HepG2 (cell line): Measurements from ENCODE around the gene PRKCD. TPM values are rescaled to one million over a fixed set of nuclear protein-coding genes. Genes with fewer than 3 reads are reported as not detected.

Experiments
- ATAC-seq: fragments of 200-7000 bp; cut with Tn5 transposase; 3 replicates; pipeline ENCODE4 v1.9.1; 2020; ENCODE audit warnings: mild to moderate bottlenecking, moderate library complexity
- BruUV-seq: library from RNA; stranded (reverse); fragments of 400-500 nt; replicated peaks from 2 replicates; lab custom pipeline; 2021; lab: Mats Ljungman, UMichigan
- CTCF ChIA-PET: fragments of 300-600 bp; formaldehyde crosslinking; extraction: SDS; loops from one replicate; lab custom pipeline; 2021; ENCODE audit warnings: low total read pairs, inconsistent platforms, low intra/inter-chr PET ratio; lab: Yijun Ruan, JAX
- POLR2A ChIA-PET: fragments of 350-600 bp; sonication (Branson Sonifier 250); formaldehyde crosslinking; loops from one replicate; lab custom pipeline; 2020; ENCODE audit warnings: antibody characterized with exemption, inconsistent platforms; lab: Yijun Ruan, JAX
- DNase-seq: peaks from one replicate; pipeline ENCODE4 v3.0.0-alpha.2; 2015; ENCODE audit warnings: low spot score
- FAIRE-seq: peaks from 3 replicates; lab custom pipeline; 2011; peaks lifted over from hg19 to GRCh38; lab: Jason Lieb, UNC
- H2AFZ ChIP-seq: one replicate; pipeline ENCODE4 v1.6.1; 2011; ENCODE audit warnings: low read length, inconsistent platforms
- H3K27ac ChIP-seq: fragments of 300-600 bp; 3 replicates; pipeline ENCODE4 v1.8.0; 2011; ENCODE audit warnings: mixed run types, mild to moderate bottlenecking, mixed read lengths, low read length, inconsistent platforms; ENCODE audit not compliant: insufficient read depth; ENCODE audit errors: extremely low read length
- H3K27me3 ChIP-seq, 2 experiments: fragments of 200-600 bp in 1 of 2; 2 replicates in 1 of 2; 3 replicates in 1 of 2; pipeline versions ENCODE4 v1.6.0 to v1.8.0; 2011; ENCODE audit warnings: low read length in 2 of 2, mild to moderate bottlenecking in 2 of 2, moderate library complexity in 2 of 2, inconsistent platforms in 1 of 2; ENCODE audit not compliant: insufficient read depth in 2 of 2, control insufficient read depth in 1 of 2
- H3K36me3 ChIP-seq, 2 experiments: fragments of 200-600 bp in 1 of 2; replicated peaks in 1 of 2; 2 replicates in 1 of 2; 3 replicates in 1 of 2; pipeline versions ENCODE4 v1.5.1 to v1.8.0; 2011; ENCODE audit warnings: low read length in 2 of 2, inconsistent platforms in 1 of 2; ENCODE audit not compliant: insufficient read depth in 2 of 2, control insufficient read depth in 1 of 2
- H3K4me1 ChIP-seq: 2 replicates; pipeline ENCODE4 v1.5.1; 2012; ENCODE audit warnings: low read length, inconsistent platforms; ENCODE audit not compliant: insufficient read depth
- H3K4me2 ChIP-seq: 2 replicates; pipeline ENCODE4 v1.6.0; 2011; ENCODE audit warnings: low read depth, low read length, inconsistent platforms
- H3K4me3 ChIP-seq, 3 experiments: fragments of 200-600 bp in 1 of 3; sonication (generic), shearing (Covaris generic) in 1 of 3; replicated peaks in 1 of 3; 2 replicates each; pipeline ENCODE4 v1.5.1; 2011 to 2016; ENCODE audit warnings: low read length in 3 of 3, inconsistent platforms in 2 of 3, low read depth in 2 of 3, mild to moderate bottlenecking in 2 of 3, control low read depth in 1 of 3, mixed read lengths in 1 of 3; ENCODE audit not compliant: insufficient read depth in 1 of 3
- H3K79me2 ChIP-seq: one replicate; pipeline ENCODE4 v1.6.1; 2011; ENCODE audit warnings: low read length, inconsistent platforms; ENCODE audit not compliant: insufficient read depth
- H3K9ac ChIP-seq: 2 replicates; pipeline ENCODE4 v1.6.0; 2011; ENCODE audit warnings: mild to moderate bottlenecking, low read depth, low read length, inconsistent platforms; ENCODE audit not compliant: insufficient read depth
- H3K9me3 ChIP-seq: 2 replicates; pipeline ENCODE4 v1.5.1; 2012; ENCODE audit warnings: mild to moderate bottlenecking, low read length
- H4K20me1 ChIP-seq: 2 replicates; pipeline ENCODE4 v1.6.0; 2011; ENCODE audit warnings: inconsistent platforms, mild to moderate bottlenecking, low read length, moderate library complexity; ENCODE audit not compliant: insufficient read depth
- BHLHE40 ChIP-seq: IDR thresholded peaks from 2 replicates; pipeline ENCODE4 v1.6.1; 2011; ENCODE audit warnings: low read length, improper control_type of control experiment
- DRAP1 ChIP-seq: IDR thresholded peaks from 2 replicates; pipeline ENCODE4 v1.6.1; 2016; ENCODE audit warnings: missing genetic modification reagents, missing compliant biosample characterization
- HNRNPL ChIP-seq: fragments of 200-400 bp; formaldehyde crosslinking; IDR thresholded peaks from 2 replicates; pipeline ENCODE4 v1.6.1; 2017; ENCODE audit warnings: mild to moderate bottlenecking, low read depth, low read length
- MAZ ChIP-seq, 2 experiments: sonication (generic) in 1 of 2; formaldehyde crosslinking in 1 of 2; IDR thresholded peaks; 2 replicates each; pipeline versions ENCODE4 v1.5.0 to v1.6.1; 2012 to 2020; ENCODE audit warnings: low read depth in 2 of 2, mild to moderate bottlenecking in 2 of 2, borderline replicate concordance in 1 of 2, improper control_type of control experiment in 1 of 2, low read length in 1 of 2, missing genetic modification reagents in 1 of 2, moderate library complexity in 1 of 2
- SAP130 ChIP-seq: IDR thresholded peaks from 2 replicates; pipeline ENCODE4 v1.6.1; 2016; ENCODE audit warnings: low read depth
- SYNCRIP ChIP-seq: fragments of 200-400 bp; formaldehyde crosslinking; IDR thresholded peaks from 2 replicates; pipeline ENCODE4 v1.6.1; 2018; ENCODE audit warnings: mild to moderate bottlenecking, low read depth, low read length; ENCODE audit not compliant: insufficient read depth
- TOPORS ChIP-seq: sonication (generic); formaldehyde crosslinking; IDR thresholded peaks from 2 replicates; pipeline ENCODE4 v1.8.0; 2023; ENCODE audit warnings: mild to moderate bottlenecking, missing genetic modification reagents
- USF2 ChIP-seq, 2 experiments: sonication (generic) in 1 of 2; formaldehyde crosslinking in 1 of 2; IDR thresholded peaks; 2 replicates each; pipeline versions ENCODE4 v1.5.1 to v1.6.1; 2011 to 2020; ENCODE audit warnings: borderline replicate concordance in 1 of 2, low read depth in 1 of 2, low read length in 1 of 2, mild to moderate bottlenecking in 1 of 2, missing genetic modification reagents in 1 of 2, moderate library complexity in 1 of 2
- ZMYM4 ChIP-seq: sonication (generic); formaldehyde crosslinking; IDR thresholded peaks from 2 replicates; pipeline ENCODE4 v1.8.1; 2023; ENCODE audit warnings: mild to moderate bottlenecking, missing genetic modification reagents
- ZNF143 ChIP-seq: sonication (generic); formaldehyde crosslinking; IDR thresholded peaks from 2 replicates; pipeline ENCODE4 v1.4.0; 2020; ENCODE audit warnings: missing genetic modification reagents
- ZNF550 ChIP-seq: sonication (generic); formaldehyde crosslinking; IDR thresholded peaks from 2 replicates; pipeline ENCODE4 v1.4.0; 2020; ENCODE audit warnings: mild to moderate bottlenecking, missing genetic modification reagents, borderline replicate concordance
- WGBS: methylation state at CpG from one replicate; pipeline ENCODE4 v1.1.6; 2017; ENCODE audit warnings: low lambda C conversion rate; 5-methylcytosine and 5-hydroxymethylcytosine counted together
- in situ Hi-C: cut with HindIII; loops from 2 replicates; pipeline ENCODE4 v1.10.0; 2017; ENCODE audit warnings: low pct_unique_long_range_greater_than_20kb; ENCODE audit not compliant: extremely low pct_ligation_motif_present
- intact Hi-C: fragments of 100-400 bp; cut with micrococcal nuclease; formaldehyde crosslinking; loops from one replicate; pipeline ENCODE4 v1.10.0; 2022; ENCODE audit not compliant: unreplicated experiment
- polyA plus RNA-seq, 8 experiments: library from polyadenylated mRNA; depleted of rRNA in 3 of 8; stranded (reverse) in 7 of 8; unstranded in 1 of 8; fragments of >200 nt; fragmentation: Illumina TruSeq in 4 of 8; extraction: Trizol in 4 of 8; gene quantifications; 2 replicates each; pipeline versions ENCODE4 v1.2.1 to v1.2.3, GENCODE V29; 2011 to 2016; ENCODE audit warnings: low read depth in 4 of 8, missing spikeins in 1 of 8, mixed read lengths in 1 of 8; ENCODE audit not compliant: insufficient read depth in 1 of 8
- total RNA-seq, 5 experiments: library from RNA; depleted of rRNA; stranded (reverse); fragments of >200 nt; fragmentation: Illumina TruSeq; extraction: Trizol; gene quantifications; 2 replicates each; pipeline ENCODE4 v1.2.3, GENCODE V29; 2016; ENCODE audit warnings: low read depth in 1 of 5
- TF ChIP-seq, protein P1 (sequence below): sonication (generic); formaldehyde crosslinking; IDR thresholded peaks from 2 replicates; pipeline ENCODE4 v1.4.0; 2020; ENCODE audit warnings: missing genetic modification reagents
- TF ChIP-seq, protein P2 (sequence below): sonication (generic); formaldehyde crosslinking; IDR thresholded peaks from 2 replicates; pipeline ENCODE4 v1.4.0; 2020; ENCODE audit warnings: mild to moderate bottlenecking, missing genetic modification reagents, borderline replicate concordance

Gene PRKCD
- total and polyA plus RNA-seq, 2 of the 13 experiments (the other 11 are each of a cell fraction or from before 2014, with no cell fraction given) = 1.6 to 40.7 TPM

- H3K27ac ChIP-seq = peak overlapping the region; percentile 2
- H3K9ac ChIP-seq = peak overlapping the region; percentile 55
- CTCF ChIA-PET = interaction anchor here (0.6 to 4.1 kb wide), 8 partner anchors 23 to 345 kb away, joined by 4 to 81 read pairs (median 5); partner anchors contain the start of gene RFT1
- POLR2A ChIA-PET = interaction anchor here (0.6 to 2.8 kb wide), 7 partner anchors 27 to 420 kb away, joined by 3 to 13 read pairs (median 3); partner anchors contain the start of gene RFT1
- H3K4me3 ChIP-seq = peak overlapping the region in 1 of 3 experiments; percentile 11; a peak in 2 of 6 replicates
- ATAC-seq = peak; percentile 24
- BruUV-seq = no TSS peak
- WGBS = 37% methylated on average over 15 of the region's 17 CpGs
- no peaks in the 10 kb centered on the region for H3K9me3 ChIP-seq
- H3K27me3 ChIP-seq = no peaks in the 10 kb centered on the region
- H3K4me1 ChIP-seq = peaks cover 38% of the 10 kb centered on the region
- H4K20me1 ChIP-seq = no peaks in the 10 kb centered on the region
- peaks cover 3 to 4% of the 10 kb centered on the region in 2 experiments; a peak in 3 of 5 replicates for H3K36me3 ChIP-seq
- H3K79me2 ChIP-seq = no peaks in the 10 kb centered on the region
- H3K4me2 ChIP-seq = peak overlapping the region; percentile 73
- peak; percentile 12 for FAIRE-seq
- intact Hi-C loops = loop anchor here (1.0 to 5.0 kb wide), 4 partner anchors 62 to 516 kb away; no protein-coding TSS in a partner anchor
- no peak overlapping the region for H2AFZ ChIP-seq
- peak; percentile 72 for DNase-seq
- in situ Hi-C loops = loop anchor here (5.0 kb wide), 1 partner anchor 64 kb away; the partner anchor contains the start of gene RFT1
- no peak for TF ChIP-seq HNRNPL
- no peak for TF ChIP-seq MAZ (IDR thresholded peaks at IDR 0.05; ENCODE audit: borderline replicate concordance, low read depth, low read length)
- 0 out of 2 replicates have a peak, but pooled peaks have one; percentile 33 for TF ChIP-seq MAZ (CRISPR knock-in tag; IDR thresholded peaks at IDR 0.05; ENCODE audit: low read depth)
- TF ChIP-seq, protein P1, sequence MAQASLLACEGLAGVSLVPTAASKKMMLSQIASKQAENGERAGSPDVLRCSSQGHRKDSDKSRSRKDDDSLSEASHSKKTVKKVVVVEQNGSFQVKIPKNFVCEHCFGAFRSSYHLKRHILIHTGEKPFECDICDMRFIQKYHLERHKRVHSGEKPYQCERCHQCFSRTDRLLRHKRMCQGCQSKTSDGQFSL = peak; percentile 92
- peak; percentile 46 for TF ChIP-seq ZMYM4 (CRISPR knock-in tag)
- TF ChIP-seq BHLHE40 = peak; percentile 50; the same call in 1 of the 2 replicates
- no peak for TF ChIP-seq ZNF550 (CRISPR knock-in tag)
- TF ChIP-seq, protein P2, sequence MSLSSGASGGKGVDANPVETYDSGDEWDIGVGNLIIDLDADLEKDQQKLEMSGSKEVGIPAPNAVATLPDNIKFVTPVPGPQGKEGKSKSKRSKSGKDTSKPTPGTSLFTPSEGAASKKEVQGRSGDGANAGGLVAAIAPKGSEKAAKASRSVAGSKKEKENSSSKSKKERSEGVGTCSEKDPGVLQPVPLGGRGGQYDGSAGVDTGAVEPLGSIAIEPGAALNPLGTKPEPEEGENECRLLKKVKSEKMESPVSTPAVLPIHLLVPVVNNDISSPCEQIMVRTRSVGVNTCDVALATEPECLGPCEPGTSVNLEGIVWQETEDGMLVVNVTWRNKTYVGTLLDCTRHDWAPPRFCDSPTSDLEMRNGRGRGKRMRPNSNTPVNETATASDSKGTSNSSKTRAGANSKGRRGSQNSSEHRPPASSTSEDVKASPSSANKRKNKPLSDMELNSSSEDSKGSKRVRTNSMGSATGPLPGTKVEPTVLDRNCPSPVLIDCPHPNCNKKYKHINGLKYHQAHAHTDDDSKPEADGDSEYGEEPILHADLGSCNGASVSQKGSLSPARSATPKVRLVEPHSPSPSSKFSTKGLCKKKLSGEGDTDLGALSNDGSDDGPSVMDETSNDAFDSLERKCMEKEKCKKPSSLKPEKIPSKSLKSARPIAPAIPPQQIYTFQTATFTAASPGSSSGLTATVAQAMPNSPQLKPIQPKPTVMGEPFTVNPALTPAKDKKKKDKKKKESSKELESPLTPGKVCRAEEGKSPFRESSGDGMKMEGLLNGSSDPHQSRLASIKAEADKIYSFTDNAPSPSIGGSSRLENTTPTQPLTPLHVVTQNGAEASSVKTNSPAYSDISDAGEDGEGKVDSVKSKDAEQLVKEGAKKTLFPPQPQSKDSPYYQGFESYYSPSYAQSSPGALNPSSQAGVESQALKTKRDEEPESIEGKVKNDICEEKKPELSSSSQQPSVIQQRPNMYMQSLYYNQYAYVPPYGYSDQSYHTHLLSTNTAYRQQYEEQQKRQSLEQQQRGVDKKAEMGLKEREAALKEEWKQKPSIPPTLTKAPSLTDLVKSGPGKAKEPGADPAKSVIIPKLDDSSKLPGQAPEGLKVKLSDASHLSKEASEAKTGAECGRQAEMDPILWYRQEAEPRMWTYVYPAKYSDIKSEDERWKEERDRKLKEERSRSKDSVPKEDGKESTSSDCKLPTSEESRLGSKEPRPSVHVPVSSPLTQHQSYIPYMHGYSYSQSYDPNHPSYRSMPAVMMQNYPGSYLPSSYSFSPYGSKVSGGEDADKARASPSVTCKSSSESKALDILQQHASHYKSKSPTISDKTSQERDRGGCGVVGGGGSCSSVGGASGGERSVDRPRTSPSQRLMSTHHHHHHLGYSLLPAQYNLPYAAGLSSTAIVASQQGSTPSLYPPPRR (CRISPR knock-in tag) = no peak
- TF ChIP-seq ZNF143 (CRISPR knock-in tag) = peak; percentile 71
- TF ChIP-seq DRAP1 = peak; percentile 66
- peak; percentile 27; the same call in 1 of the 2 replicates for TF ChIP-seq USF2 (IDR thresholded peaks at IDR 0.05; ENCODE audit: low read depth, low read length)
- TF ChIP-seq USF2 (CRISPR knock-in tag; IDR thresholded peaks at IDR 0.05; ENCODE audit: borderline replicate concordance) = peak; percentile 48; the same call in 1 of the 2 replicates
- TF ChIP-seq SAP130 (CRISPR knock-in tag) = peak; percentile 44; the same call in 1 of the 2 replicates
- no peak for TF ChIP-seq TOPORS (CRISPR knock-in tag)
- no peak for TF ChIP-seq SYNCRIP
Observed at GRCh38 chr3:53196575-53197407, 35.8 kb downstream of the PRKCD start.
